ENCODE measurements around the gene LINC00305.

DNA sequence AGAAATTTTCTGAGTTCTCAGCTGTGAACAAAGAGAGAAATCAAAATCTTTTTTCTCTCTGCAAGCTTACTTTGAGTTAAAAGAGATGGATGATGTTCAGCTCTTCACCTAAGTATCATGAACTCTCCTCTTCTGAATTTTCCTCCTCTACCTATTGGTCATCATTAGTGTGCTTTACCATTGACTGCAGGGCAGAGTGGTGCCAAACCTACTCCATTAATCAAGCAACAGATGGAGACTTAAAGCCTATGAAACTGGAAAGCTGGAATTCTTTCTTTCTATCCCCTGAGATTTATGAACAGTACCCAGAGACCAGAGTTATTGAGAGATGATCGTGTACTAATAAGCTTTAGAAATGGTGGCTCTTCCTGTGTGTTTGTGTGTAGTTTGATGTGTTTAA, 31.3 kb upstream of the LINC00305 start:
- TF ChIP-seq YY1 (IDR thresholded peaks at IDR 0.05; ENCODE audit: insufficient read depth, insufficient read length) (no peak), SUZ12 (IDR thresholded peaks at IDR 0.05; ENCODE audit: extremely low read depth, insufficient read depth, insufficient read length) (no peak), ZNF274 (IDR thresholded peaks at IDR 0.05; ENCODE audit: low read depth, low read length) (no peak)

Measured in NT2/D1 (cell line).